Measurements from ENCODE around the gene MRPL51.

Gene MRPL51

GRCh38 chr12:6524648-6525047, 31.6 kb upstream of the MRPL51 start:
- no peak for DNase-seq (ENCODE audit: low read depth in 1 of 2, low spot score in 1 of 2)
- H3K27ac ChIP-seq (replicated peaks): no peak overlapping the region
- H3K27me3 ChIP-seq (ENCODE audit: insufficient read depth, poor library complexity, severe bottlenecking): no peaks in the 10 kb centered on the region
- TF ChIP-seq POLR2AphosphoS5 (IDR thresholded peaks at IDR 0.05; ENCODE audit: low read depth) (no peak), REST (IDR thresholded peaks at IDR 0.05; ENCODE audit: insufficient replicate concordance, low read depth) (no peak)
- no peak overlapping the region for H3K4me3 ChIP-seq (replicated peaks; ENCODE audit: insufficient read depth, low read length)

- Histone ChIP-seq H3K27ac (replicated peaks) (peak overlapping the region; percentile 1; the same call in 1 of the 2 replicates), H3K4me3 (replicated peaks; ENCODE audit: insufficient read depth, low read length) (no peak overlapping the region), H3K27me3 (ENCODE audit: insufficient read depth, poor library complexity, severe bottlenecking) (no peaks in the 10 kb centered on the region)
- DNase-seq (ENCODE audit: low read depth in 1 of 2, low spot score in 1 of 2): no peak
- TF ChIP-seq REST (IDR thresholded peaks at IDR 0.05; ENCODE audit: insufficient replicate concordance, low read depth) (no peak), CTCF (IDR thresholded peaks at IDR 0.05; ENCODE audit: insufficient read depth, low read length) (no peak), SPI1 (IDR thresholded peaks at IDR 0.05; ENCODE audit: borderline replicate concordance, low read depth) (no peak), POLR2AphosphoS5 (IDR thresholded peaks at IDR 0.05; ENCODE audit: low read depth) (no peak), GABPA (IDR thresholded peaks at IDR 0.05; ENCODE audit: low read depth) (no peak)
Observed at GRCh38 chr12:6523708-6524107, 30.6 kb upstream of the MRPL51 start.

GRCh38 chr12:6522193-6522592, 29.1 kb upstream of the MRPL51 start:
- TF ChIP-seq POLR2AphosphoS5 (IDR thresholded peaks at IDR 0.05; ENCODE audit: low read depth) (no peak), CTCF (IDR thresholded peaks at IDR 0.05; ENCODE audit: insufficient read depth, low read length) (no peak), GABPA (IDR thresholded peaks at IDR 0.05; ENCODE audit: low read depth) (no peak), REST (IDR thresholded peaks at IDR 0.05; ENCODE audit: insufficient replicate concordance, low read depth) (no peak), SPI1 (IDR thresholded peaks at IDR 0.05; ENCODE audit: borderline replicate concordance, low read depth) (no peak)
- Histone ChIP-seq H3K27me3 (ENCODE audit: insufficient read depth, poor library complexity, severe bottlenecking) (no peaks in the 10 kb centered on the region), H3K4me3 (replicated peaks; ENCODE audit: insufficient read depth, low read length) (no peak overlapping the region), H3K27ac (replicated peaks) (no peak overlapping the region)
- no peak for DNase-seq (ENCODE audit: low read depth in 1 of 2, low spot score in 1 of 2)

- TF ChIP-seq POLR2AphosphoS5 (IDR thresholded peaks at IDR 0.05; ENCODE audit: low read depth) (no peak), REST (IDR thresholded peaks at IDR 0.05; ENCODE audit: insufficient replicate concordance, low read depth) (no peak), GABPA (IDR thresholded peaks at IDR 0.05; ENCODE audit: low read depth) (no peak), SPI1 (IDR thresholded peaks at IDR 0.05; ENCODE audit: borderline replicate concordance, low read depth) (no peak), CTCF (IDR thresholded peaks at IDR 0.05; ENCODE audit: insufficient read depth, low read length) (no peak)
Observed at GRCh38 chr12:6520186-6520585, 27.1 kb upstream of the MRPL51 start.

More at GRCh38 chr12:6520186-6520585, 27.1 kb upstream of the MRPL51 start:
- H3K27ac ChIP-seq (replicated peaks): no peak overlapping the region
- no peaks in the 10 kb centered on the region for H3K27me3 ChIP-seq (ENCODE audit: insufficient read depth, poor library complexity, severe bottlenecking)
- no peak overlapping the region for H3K4me3 ChIP-seq (replicated peaks; ENCODE audit: insufficient read depth, low read length)
- no peak for DNase-seq (ENCODE audit: low read depth in 1 of 2, low spot score in 1 of 2)
